Measurements from ENCODE around the gene CAMSAP1.

The CAMSAP1 gene

DNA sequence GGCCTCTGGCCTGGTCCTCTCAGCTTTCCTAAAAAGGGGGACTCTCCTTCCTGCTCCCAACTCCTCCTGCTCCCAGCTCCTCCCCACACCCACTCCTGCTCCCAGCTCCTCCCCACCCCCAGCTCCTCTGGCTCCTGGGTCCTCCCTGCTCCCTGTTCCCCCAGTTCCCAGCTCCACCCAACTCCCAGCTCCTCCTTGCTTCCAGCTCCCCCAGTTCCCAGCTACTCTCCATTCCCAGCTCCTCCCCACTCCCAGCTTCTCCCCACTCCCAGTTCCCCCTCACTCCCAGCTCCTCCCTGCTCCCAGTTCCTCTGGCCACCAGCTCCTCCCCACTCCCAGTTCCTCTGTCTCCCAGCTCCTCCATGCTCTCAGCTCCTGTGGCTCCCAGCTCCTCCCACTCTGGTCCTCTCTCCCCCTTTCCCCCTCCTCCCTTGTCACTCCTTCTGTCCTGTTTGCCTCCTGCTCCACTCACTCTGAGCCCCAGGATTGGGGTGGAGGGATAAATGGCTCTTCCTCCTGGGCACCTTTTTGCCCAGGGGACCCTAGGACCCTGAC is 129.6 kb downstream of the CAMSAP1 start:
- H3K4me3 ChIP-seq (ENCODE audit: control insufficient read depth, low read depth, low read length) = no peak overlapping the region
- TF ChIP-seq, protein P1, sequence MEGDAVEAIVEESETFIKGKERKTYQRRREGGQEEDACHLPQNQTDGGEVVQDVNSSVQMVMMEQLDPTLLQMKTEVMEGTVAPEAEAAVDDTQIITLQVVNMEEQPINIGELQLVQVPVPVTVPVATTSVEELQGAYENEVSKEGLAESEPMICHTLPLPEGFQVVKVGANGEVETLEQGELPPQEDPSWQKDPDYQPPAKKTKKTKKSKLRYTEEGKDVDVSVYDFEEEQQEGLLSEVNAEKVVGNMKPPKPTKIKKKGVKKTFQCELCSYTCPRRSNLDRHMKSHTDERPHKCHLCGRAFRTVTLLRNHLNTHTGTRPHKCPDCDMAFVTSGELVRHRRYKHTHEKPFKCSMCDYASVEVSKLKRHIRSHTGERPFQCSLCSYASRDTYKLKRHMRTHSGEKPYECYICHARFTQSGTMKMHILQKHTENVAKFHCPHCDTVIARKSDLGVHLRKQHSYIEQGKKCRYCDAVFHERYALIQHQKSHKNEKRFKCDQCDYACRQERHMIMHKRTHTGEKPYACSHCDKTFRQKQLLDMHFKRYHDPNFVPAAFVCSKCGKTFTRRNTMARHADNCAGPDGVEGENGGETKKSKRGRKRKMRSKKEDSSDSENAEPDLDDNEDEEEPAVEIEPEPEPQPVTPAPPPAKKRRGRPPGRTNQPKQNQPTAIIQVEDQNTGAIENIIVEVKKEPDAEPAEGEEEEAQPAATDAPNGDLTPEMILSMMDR (IDR thresholded peaks at IDR 0.05; ENCODE audit: control insufficient read depth, insufficient read depth, low read depth, low read length, missing control alignments) = no peak
- no peak for DNase-seq (ENCODE audit: low read depth)

GRCh38 chr9:135776893-135777622 is 130.3 kb downstream of the CAMSAP1 start:
- no peak for DNase-seq (ENCODE audit: low read depth)
- no peak overlapping the region for H3K4me3 ChIP-seq (ENCODE audit: control insufficient read depth, low read depth, low read length)
- TF ChIP-seq, protein P1 (IDR thresholded peaks at IDR 0.05; ENCODE audit: control insufficient read depth, insufficient read depth, low read depth, low read length, missing control alignments) = no peak

GRCh38 chr9:135775911-135776310 is 131.4 kb downstream of the CAMSAP1 start:
- H3K4me3 ChIP-seq (ENCODE audit: control insufficient read depth, low read depth, low read length) = no peak overlapping the region
- no peak for DNase-seq (ENCODE audit: low read depth)
- TF ChIP-seq, protein P1 (IDR thresholded peaks at IDR 0.05; ENCODE audit: control insufficient read depth, insufficient read depth, low read depth, low read length, missing control alignments) = no peak

GRCh38 chr9:135774794-135775525 is 132.4 kb downstream of the CAMSAP1 start:
- DNase-seq (ENCODE audit: low read depth) = no peak
- H3K4me3 ChIP-seq (ENCODE audit: control insufficient read depth, low read depth, low read length) = no peak overlapping the region
- TF ChIP-seq, protein P1 (IDR thresholded peaks at IDR 0.05; ENCODE audit: control insufficient read depth, insufficient read depth, low read depth, low read length, missing control alignments) = no peak

- DNase-seq (ENCODE audit: low read depth) = no peak
- TF ChIP-seq, protein P1 (IDR thresholded peaks at IDR 0.05; ENCODE audit: control insufficient read depth, insufficient read depth, low read depth, low read length, missing control alignments) = no peak
- H3K4me3 ChIP-seq (ENCODE audit: control insufficient read depth, low read depth, low read length) = no peak overlapping the region
These were observed 133.1 kb downstream of the CAMSAP1 start for GRCh38 chr9:135774239-135774747.

- TF ChIP-seq, protein P1 (IDR thresholded peaks at IDR 0.05; ENCODE audit: control insufficient read depth, insufficient read depth, low read depth, low read length, missing control alignments) = no peak
- no peak for DNase-seq (ENCODE audit: low read depth)
These were observed 133.7 kb downstream of the CAMSAP1 start for GRCh38 chr9:135773530-135774238.

More at GRCh38 chr9:135773530-135774238, 133.7 kb downstream of the CAMSAP1 start:
- H3K4me3 ChIP-seq (ENCODE audit: control insufficient read depth, low read depth, low read length) = no peak overlapping the region
